AG09319 (cell line): ENCODE results near the gene FKBP8.
A peak's percentile ranks its signal among the peaks of the same experiment; 100 is the strongest.

Experiments
- DNase-seq: peaks from one replicate; pipeline ENCODE4 v3.0.0-alpha.2; 2010; ENCODE audit warnings: low read depth; ENCODE audit errors: extremely low read depth
- TF ChIP-seq, protein P1 (sequence below): IDR thresholded peaks from 2 replicates; pipeline ENCODE4 v1.5.1; 2011; ENCODE audit warnings: low read depth, mild to moderate bottlenecking, inconsistent platforms, low read length, moderate library complexity

The FKBP8 gene

DNA sequence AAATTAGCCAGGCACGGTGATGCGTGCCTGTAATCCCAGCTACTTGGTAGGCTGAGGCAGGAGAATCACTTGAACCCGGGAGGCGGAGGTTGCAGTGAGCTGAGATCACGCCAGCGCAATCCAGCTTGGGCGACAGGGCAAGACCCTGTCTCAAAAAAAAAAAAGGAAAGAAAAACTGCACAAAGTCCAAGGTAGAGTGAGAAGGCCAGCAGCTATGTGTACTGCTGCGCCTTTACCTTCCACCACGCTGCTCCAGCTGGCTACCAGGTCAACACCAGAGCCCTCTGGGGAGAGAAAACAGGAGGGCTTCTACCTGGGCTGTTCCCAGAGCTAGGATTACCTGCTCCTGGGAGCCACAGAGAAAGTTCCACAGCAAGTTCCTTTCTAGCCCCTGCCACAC is 24.7 kb downstream of the FKBP8 start:
- no peak for DNase-seq
- TF ChIP-seq, protein P1, sequence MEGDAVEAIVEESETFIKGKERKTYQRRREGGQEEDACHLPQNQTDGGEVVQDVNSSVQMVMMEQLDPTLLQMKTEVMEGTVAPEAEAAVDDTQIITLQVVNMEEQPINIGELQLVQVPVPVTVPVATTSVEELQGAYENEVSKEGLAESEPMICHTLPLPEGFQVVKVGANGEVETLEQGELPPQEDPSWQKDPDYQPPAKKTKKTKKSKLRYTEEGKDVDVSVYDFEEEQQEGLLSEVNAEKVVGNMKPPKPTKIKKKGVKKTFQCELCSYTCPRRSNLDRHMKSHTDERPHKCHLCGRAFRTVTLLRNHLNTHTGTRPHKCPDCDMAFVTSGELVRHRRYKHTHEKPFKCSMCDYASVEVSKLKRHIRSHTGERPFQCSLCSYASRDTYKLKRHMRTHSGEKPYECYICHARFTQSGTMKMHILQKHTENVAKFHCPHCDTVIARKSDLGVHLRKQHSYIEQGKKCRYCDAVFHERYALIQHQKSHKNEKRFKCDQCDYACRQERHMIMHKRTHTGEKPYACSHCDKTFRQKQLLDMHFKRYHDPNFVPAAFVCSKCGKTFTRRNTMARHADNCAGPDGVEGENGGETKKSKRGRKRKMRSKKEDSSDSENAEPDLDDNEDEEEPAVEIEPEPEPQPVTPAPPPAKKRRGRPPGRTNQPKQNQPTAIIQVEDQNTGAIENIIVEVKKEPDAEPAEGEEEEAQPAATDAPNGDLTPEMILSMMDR = no peak

- TF ChIP-seq, protein P1 = no peak
- DNase-seq = no peak
Observed at GRCh38 chr19:18517606-18518005, 25.8 kb downstream of the FKBP8 start.

GRCh38 chr19:18515959-18516358 is 27.4 kb downstream of the FKBP8 start:
- no peak for DNase-seq
- TF ChIP-seq, protein P1 = no peak

DNA sequence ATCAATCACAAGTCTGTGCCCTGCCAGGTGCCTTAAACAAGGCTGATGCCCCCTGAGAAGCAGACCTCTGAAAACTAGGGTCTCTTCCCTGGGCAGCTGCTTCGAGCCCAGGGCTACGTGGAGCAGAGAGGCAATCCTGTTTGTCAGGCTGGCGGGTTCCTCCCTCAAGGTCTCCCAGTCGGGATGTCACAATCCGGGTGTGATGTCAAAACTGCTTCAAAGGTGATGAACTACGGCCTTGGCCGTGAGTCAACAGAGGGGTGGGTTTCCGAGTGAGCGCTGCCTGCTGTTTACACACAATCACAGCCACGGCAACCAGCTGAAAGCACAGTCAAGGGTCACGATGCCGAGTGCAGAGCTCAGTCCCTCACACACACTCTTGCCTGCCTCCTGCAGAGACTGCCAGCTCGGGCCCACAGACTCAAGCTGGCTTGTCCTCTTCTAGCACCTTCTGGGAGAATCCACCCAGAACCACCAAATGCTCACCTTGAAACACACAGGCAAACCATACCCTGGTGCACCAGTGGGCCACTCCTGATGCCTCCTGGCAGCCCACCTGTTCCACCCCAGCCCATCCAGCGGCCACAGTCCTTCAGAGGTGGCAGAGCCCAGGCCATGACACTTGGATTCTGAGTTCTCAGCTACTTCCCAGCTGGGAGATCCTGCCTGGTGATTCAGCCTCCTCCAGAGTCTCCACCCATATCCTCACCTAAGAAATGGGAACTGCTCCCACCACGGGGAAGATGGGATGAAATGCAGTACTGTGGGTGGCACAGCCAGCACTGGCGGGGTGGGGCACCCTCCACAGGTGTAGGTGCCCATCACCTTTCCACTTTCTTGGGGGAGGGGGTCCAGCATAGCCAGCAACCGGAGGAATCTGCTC is 28.3 kb downstream of the FKBP8 start:
- DNase-seq = no peak
- TF ChIP-seq, protein P1 = no peak

GRCh38 chr19:18513868-18514267 is 29.5 kb downstream of the FKBP8 start:
- peak; percentile 24 for DNase-seq
- TF ChIP-seq, protein P1 = no peak

- DNase-seq = no peak
- TF ChIP-seq, protein P1 = no peak
Observed at GRCh38 chr19:18510216-18510615, 33.2 kb downstream of the FKBP8 start.

DNA sequence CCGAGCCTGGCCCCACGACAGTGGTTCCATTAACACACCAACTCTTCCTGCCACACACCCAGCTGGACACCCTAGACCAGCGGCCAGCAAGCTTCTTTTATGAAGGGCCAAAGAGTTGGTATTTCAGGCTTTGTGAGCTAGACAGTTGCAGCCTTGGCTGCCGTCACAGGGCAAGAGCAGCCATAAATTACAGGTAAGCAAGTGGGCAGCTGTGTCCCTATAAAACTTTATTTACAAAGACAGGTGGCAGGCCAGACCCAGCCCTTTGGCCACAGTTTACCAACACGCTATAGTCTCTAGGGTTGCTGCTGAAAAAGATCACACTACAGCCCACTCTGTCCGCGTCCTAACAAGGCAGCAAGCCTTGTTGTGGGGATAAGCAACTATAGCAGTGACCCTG is 34.8 kb downstream of the FKBP8 start:
- TF ChIP-seq, protein P1 = no peak

More for the DNA sequence above, 34.8 kb downstream of the FKBP8 start:
- no peak for DNase-seq
